NCI-H1930 (cell line): ENCODE measurements around the gene PRCD.
"Not testable (repeated sequence)": the region's sequence is repeated elsewhere in the genome, so short reads cannot be mapped to it uniquely, and the experiment has no call there.

Source experiments
- DNase-seq, 2 experiments: peaks; one replicate each; lab custom pipeline; 2025; lab: John Stamatoyannopoulos, UW

The PRCD gene

DNA sequence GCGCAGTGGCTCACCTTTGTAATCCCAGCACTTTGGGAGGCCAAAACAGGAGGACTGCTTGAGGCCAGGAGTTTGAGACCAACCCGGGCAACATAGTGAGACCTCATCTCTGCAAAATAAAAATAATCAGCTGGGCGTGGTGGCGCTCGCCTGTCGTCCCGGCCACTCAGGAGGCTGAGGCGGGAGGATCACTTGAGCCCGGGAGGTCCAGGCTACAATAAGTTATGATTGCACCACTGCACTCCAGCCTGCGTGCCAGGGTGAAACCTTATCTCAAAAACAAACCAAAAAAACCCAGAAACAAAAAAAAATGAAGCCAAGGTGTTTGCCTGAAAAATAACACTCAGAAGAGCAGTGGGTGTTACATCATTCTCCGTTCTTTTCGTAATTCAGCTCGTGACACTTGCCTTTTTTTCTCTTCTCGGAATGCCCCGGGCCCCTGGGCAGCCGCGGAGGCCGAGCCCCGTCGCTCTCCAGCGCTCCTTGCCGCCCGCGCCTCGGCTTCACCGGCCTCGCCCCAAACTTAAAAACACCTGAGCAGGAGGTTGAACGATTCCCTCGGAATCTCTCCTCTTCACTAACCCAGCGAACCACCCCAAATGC lies 17.0 kb downstream of the PRCD start:
- no peak for DNase-seq

DNA sequence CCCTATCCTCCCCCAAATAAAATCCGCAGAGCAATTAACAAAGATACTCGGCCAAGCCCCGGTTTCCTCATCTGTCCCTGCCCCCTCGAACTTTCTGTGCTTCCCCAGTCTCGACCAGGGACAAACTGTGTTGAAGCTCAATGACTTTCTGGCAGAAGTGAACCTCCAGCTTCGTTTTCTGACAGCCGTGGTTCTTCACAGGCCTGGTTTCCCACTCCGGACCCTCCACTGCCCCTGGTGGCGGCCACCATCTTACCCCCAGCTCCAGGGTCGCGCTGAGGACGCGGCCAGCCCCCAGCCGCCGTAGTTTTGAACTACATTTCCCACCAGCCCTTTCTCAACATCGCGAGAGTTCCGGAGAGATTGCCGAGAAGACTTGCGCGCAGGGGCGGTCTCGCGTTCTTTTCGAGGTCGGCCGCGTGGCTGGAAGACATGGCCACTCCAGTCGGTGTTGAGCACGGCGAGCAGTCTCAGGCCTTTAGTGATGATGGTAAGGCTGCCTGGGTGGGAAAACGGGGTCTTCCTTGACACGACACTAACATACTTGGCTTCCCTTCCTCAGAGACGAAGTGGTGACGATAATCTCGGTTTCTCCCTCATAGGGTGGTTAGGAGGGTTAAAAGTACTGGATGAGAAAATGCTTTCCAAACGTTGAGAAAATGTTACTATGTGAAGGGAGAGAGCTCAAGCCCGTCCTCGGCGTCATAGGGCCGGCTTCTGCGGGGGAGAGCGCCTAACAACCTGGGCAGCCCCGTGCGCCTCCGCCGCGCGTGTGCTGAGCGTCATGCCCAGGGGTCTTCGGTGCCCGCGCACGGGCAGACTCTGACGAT lies 17.7 kb downstream of the PRCD start:
- peak; percentile 97 to 98 for DNase-seq

DNA sequence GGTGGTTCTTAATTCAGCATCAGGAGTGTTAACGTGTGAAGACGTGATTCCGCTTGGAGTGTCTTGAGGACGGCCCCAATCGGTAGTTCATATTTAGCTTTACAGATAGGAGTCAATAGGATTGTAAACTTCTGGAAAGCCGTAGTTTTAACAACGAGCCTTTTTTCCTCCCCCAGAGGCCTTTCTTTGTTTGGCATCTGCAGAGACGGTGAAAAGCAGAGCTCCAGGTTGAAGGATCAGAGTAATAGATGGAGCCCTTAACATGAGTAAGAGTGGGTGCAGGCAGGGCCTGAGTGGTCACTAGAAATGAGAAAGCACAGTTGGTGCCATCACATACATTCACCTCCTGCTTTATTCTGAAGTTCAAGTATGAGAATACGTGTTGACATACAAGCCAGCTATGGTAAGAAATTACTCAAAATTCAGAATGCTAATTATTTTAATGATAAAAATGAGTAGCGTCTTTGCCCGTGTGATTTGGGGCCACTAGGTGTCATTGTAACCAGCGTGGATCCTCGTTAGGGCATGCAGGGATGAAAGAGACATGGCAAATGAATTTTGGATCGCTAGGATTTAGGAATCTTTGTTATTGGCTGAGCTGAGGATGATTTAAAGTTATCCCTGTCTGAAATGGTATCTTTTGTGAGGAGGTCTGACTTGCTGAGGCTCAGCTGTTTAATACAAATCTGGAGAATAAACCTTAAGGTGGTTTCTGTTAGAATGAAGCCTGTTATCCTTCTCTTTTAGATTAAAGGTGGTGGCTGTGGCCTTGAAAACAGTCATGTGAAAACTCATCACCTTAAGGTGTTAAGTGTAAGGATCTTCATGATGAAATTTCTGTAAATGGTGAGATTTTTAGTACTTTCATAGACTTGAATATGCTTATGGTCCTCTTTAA lies 18.6 kb downstream of the PRCD start:
- no peak for DNase-seq

DNA sequence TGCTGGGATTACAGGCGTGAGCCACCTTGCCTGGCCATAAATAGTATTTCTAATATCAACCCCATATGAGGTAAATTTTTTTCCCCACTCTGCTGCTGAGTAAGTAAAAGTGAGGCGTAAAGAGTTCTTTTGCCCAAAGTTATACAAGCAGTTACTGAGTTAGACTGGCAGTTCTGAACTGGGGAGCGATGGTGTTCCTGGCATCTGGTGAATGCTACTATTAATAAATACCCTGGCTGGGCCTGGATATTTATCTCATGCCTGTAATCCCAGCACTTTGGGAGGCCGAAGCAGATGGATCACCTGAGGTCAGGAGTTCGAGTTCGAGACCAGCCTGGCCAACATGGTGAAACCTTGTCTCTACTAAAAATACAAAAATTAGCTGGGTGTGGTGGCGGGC lies 19.6 kb downstream of the PRCD start:
- not testable (repeated sequence) for DNase-seq

DNA sequence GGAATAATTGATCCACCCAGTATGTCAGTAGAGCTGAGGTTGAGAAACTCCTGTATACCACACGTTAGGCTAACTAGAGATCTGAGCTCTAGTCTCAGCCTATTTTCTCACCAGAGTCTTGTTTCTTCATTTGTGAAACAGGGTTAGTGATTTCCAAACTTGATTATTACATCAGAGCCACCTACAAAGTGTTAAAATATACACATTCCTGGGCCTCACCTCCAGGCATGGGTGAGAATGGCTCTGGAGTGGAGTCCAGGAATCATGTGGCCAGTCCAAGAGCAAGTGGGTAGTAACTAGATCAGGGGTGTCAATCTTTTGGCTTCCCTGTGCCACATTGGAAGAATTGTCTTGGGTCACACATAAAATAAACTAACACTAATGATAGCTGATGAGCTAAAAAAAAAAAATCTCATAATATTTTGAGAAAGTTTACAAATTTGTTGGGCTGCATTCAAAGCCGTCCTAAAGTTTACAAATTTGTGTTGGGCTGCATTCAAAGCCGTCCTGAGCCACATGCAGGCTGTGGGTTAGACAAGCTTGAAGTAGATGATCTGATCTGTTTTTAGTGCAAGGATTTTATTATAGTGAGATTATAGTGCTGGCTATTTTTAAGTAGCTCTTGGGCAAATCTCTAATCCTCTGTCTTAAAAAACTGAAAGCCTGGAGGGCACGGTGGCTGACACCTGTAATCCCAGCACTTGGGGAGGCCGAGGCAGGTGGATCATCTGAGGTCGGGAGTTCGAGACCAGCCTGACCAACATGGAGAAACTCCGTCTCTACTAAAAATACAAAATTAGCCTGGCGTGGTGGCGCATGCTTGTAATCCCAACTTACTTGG lies 20.4 kb downstream of the PRCD start:
- DNase-seq = no peak

DNA sequence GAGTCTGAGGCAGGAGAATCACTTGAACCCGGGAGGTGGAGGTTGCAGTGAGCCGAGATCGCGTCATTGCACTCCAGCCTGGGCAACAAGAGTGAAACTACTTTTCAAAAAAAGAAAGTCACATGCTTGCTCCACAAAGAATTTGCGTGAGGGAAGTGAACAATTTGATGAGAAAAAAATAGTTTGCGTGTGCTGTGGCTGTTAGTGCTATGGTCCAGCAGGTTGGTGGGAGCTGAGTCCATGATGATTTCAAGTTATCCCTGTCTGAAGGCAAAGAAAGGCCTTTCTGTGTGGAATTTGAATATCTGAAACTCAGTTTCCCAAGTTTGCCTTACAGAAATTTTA lies 21.0 kb downstream of the PRCD start:
- DNase-seq = no peak

DNA sequence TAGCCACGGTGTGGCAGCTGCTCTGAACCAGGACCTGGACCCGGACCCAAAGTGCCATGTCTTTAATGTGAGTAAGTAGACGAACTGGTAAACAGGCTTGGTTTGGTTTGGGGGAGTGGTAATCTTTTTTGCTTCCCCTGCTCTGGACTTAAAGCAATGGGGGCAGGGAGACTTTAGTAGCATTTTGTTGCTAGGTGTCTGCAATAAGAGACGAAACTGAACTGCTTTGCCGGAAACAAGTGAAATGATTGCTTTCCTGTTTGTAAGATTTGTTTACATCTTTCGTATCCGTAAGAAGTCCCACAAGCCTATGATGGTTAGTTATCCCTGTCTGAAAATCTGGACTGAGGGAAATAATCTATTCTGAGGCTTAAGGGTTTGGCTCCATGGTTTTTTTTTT lies 21.5 kb downstream of the PRCD start:
- no peak for DNase-seq

DNA sequence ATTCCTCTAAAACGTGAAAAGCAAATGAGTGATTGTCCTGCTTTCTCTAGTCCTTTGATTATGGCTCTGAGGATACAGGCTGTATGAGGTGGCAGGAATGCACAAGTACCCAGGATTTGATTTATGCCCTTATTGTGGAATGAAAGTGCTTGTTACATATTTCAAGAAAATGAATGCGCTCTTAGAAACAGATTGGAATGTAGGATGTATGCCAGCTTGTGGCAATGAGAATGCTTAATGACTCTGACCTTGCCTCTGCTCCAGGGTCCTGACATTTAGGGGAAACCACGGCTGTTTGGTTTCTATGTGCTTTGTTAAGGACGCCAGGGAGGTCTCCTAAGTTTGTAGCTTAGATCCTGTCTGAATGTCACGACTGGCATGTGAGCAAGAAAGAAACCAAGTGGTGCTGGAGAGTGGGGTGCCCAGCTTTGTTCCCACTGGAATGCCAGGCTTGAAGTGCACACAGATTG lies 22.0 kb downstream of the PRCD start:
- DNase-seq = no peak

DNA sequence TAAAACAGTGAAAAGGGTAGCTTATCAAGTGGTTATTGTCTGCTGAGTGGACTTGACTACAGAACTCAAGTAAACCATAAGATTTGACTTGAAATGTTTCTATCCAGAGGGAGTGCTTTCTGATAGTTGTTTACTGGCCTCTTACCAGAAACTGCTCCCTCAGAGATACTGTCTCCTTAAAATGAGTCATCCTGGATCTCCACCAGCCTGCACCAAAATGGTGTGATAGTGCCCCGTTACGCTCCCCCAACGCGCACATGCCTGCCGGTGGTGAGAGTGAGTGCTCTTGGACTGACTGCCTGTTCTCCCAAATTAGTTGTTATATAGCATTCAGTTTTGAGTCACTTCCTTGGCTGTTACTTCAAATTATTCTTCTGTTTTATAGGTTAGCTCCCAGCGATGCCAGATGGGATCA lies 22.9 kb downstream of the PRCD start:
- no peak for DNase-seq

DNA sequence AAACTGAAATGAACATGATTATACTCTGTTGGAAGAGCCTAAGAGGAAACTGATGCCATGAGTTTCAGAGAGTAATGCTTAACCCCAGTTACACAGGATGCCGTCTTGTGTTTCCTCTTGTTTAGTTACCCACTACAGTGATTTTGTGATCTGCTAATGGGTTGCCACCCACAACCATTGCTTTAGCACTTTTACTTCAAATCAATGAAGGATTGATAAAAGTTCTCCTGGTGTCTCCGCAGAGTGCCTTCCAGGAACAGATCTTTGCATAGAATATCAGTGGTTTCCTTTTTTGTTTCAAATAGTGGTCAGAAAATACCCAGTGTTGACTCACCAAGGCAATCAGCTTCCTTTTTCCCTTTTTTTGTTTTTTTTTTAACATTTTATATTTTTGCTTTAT lies 23.5 kb downstream of the PRCD start:
- DNase-seq = not testable (repeated sequence)

DNA sequence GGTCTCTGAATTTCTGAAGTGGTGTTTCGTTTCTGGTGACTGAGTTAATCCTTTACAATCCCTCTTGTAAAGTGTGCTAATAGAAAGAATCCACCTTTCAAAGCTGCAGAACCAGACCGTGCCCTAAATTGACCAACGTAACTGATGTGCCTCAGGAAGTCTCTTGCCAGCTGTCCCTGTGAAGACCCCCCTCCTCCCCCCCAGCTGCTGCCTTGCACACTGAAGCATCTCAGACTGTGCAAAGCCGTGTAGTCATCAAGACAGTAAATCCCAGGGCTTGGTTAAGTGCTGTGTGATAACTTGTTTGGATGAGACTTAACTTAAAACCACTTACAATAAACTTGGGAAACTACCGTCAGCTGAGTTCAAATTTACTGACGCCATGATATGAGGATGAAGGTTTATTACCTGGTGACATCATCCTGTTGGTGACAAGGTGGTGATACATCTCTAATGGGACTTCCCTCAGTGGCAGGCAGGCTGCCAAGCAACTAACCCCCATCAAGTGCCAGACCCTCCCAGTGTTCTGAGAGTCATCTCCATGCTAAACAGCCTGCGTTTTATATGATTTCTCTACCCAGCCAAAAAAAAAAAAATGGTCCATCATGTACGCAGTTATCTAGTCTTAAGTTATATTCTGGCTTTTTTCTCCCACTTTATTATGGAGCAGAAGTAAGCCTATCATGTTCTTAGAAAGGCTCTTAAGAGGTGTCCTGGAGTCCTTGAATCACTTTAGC lies 25.3 kb downstream of the PRCD start:
- DNase-seq = not testable (repeated sequence)

DNA sequence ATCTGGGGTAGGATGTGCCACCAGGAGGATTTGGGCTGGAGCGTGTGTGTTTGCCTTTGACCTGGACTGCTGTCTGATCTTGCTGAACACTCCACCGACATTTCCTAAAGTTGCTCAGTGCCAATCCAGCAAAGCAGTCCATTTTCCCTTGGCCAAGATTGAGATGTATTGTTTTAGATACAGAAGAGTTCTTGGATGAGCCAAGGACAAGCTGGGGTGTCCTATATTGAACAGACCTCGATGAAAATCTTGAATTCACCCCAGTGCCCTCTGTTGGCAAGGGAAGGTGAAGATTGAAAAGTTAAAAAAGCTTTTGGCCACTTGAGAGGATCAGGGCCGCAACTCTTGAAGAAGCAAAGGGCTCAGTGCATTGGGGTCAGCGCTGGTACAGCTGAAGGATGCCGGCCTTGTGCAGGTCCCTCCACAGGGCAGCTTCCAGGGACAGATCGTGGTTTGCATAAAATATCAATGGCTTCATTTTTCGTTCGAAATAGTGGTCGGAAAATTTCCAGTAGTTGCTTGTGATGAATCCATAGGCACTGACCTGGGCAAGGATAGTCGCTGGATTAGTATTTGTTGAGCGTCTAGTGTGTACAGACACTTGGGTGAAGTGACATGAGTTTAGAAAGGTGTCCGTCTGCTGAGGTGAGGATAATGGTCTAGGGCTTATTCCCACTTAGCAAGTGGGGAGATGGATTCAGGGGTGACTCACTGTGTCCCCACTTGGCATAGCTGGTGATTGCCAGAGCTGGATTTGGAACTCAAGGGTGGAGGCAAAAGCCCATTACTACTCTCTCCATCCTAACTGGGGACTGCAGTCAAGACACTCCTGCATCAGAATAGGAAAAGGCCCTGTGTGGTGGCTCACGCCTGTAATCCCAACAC lies 26.1 kb downstream of the PRCD start:
- no peak for DNase-seq

DNA sequence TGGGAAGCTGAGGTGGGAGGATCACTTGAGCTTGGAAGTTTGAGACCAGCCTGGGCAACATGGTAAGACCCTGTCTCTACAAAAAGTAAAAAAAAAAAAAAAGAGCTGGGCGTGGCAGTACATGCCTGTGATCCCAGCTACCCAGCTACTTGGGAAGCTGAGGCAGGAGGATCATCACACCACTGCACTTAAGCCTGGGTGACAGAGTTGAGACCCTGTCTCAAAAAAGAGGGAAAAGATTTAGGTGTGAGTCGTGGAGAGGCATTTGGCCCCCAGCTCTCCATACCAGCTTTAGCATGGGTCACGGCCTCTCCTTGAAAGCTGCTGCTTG lies 26.7 kb downstream of the PRCD start:
- DNase-seq = no peak

DNA sequence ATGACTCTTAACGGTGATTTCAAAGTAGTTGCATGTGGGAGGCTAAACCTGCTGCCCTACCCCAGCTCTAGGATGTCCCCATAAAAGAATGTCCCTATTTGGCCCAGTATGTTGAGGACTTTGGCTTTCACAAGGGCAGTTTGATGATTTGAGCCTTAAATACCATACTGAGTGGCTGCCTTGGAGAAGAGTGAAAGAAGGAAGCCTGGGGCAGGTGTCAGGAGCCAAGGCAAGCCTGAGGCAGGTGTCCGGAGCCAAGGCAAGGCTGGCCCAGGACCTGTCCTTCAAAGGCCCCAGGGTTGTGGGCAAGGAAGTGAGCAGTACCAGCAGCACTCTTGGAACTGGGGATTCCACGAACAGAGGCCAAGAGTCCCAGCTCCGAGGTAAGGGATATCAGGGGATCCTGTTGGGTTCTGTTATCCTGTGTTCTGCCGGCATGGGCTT lies 27.2 kb downstream of the PRCD start:
- DNase-seq = no peak

DNA sequence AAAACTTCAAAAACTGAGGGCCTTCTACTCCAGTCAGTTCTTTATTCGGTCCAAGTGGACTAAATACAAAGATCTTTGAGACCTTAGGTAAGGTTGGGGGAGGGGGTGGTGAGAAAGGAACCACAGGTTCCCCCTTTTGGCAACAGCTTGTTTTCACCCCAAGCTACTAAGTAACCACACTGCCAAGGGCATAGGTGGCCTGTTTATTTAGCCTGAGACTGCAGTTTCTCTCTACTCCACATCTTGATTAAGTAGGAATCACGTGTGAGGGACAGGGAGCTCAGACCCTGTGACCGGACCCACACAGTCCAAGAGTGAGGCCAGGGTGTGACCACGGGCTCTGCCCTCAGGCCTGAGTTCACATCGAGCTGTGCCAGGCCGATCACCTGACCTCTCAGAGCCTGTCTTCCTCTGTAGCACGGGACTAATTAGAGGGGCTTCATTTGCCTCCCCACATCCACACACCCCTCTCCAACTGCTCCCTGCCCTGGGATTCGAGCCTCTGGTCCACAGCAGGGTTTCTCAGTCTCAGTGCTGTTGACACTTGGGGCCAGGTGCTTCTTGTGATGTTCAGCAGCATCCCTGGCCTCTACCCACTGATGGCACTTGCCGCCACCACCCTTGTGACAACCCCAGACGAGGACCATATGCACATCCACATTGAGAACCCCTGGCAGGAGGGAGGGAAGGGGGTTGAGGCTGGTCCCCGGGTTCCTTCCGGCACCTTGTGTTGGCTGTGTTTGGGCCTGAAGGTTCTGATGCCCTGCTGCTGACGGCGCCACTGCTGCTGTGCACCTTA lies 28.0 kb downstream of the PRCD start:
- no peak for DNase-seq

DNA sequence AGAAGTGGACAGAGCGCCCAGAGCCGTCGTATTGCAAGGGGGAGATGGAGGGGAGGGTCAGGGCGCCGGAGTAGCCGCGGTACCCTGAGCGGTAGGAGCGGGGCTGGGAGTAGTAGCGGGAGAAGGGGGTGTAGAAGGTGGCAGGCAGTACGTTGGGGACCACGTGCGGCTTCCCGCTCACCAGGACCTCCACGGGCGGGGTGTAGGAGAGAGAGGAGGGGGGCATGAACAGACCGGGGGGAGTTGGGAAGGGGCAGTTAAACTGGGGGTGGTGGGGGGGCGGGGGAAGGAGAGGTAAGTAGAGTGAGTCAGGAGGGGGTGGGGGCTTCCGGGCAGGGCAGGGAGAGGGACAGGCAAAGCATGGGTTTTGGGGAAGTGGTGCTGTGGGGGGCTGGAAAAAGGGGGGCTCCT lies 29.0 kb downstream of the PRCD start:
- no peak for DNase-seq

DNA sequence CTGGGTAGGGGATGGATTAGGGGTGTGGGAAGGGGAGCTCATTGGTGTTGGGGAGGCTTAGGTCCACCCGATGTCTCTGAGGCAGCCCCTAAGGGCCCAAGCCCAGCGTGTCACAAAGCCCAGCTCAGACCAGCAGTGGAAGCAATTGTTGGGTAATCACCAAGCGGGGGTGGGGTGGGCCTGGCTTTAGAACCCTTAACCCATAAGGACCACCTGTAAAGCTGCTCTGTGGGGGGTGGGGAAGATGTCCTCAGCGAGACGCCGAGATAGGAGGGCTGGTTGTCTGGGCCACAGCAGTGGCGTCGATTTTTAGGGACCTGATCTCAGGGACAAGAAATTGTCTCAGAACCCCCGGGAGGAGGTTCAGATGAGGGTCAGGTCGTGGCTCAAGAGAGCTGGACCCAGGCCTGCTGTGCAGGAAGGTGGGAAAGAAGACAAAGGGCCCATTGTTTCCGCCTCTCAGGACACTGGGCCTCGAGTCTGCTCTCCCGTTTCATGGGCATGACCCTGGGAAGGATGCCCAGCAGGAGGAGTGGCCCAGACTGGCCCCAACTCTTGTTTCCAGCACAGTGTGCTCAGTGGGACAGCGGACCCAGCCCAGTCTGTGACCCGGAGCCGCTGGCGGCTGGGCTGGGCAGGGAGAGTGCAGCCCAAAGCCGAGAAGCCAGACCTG lies 29.9 kb downstream of the PRCD start:
- no peak for DNase-seq

DNA sequence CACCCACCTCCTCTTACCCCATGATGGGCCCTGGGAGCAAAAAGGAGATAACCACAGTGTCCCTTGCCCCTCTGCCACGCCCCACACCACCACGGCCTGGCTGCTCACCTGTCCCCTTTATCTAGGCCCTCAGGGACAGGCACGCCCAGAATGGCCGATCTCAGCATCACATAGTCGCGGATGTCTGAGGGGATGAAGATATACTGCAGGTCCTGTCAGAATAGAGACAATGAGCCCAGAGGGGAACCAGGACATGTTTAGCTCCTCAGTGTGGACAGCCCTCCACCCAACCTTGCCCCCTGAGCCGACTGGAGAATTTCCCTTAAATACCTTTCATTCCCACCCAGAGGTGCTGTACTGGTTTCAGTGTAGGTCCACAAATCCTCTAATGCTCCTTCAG lies 30.6 kb downstream of the PRCD start:
- no peak for DNase-seq
